ENCODE measurements around the gene PIM3. TPM values are rescaled to one million over a fixed set of nuclear protein-coding genes. Genes with fewer than 3 reads are reported as not detected.

PIM3 gene
- total and polyA plus RNA-seq, 2 of the 8 experiments (the other 6 are each of a cell fraction or from before 2014, with no cell fraction given), result 22.6 to 30.0 TPM

- Histone ChIP-seq H2AK5ac (ENCODE audit: low read depth, low read length) (0 out of 2 replicates have a peak overlapping the region, but pooled peaks have one; percentile 53), H3K36me3 (ENCODE audit: control insufficient read depth in 2 of 4, insufficient read depth in 4 of 4, low read length in 3 of 4) (no peaks in the 10 kb centered on the region), H4K5ac (ENCODE audit: insufficient read length, low read depth, low read length) (no peak overlapping the region), H2BK120ac (replicated peaks; ENCODE audit: low read depth, low read length) (no peak overlapping the region), H4K91ac (replicated peaks; ENCODE audit: insufficient read length, low read length) (no peak overlapping the region), H3K4me3 (ENCODE audit: extremely low read depth in 1 of 4, insufficient read depth in 2 of 4, low read depth in 3 of 4, low read length in 4 of 4) (no peak overlapping the region), H4K8ac (ENCODE audit: extremely low read depth, insufficient read depth, low read length) (peak overlapping the region; percentile 1; the same call in 1 of the 2 replicates), H2BK20ac (ENCODE audit: low read length) (no peak overlapping the region), H3K27me3 (replicated peaks in 1 of 4; ENCODE audit: control insufficient read depth in 3 of 4, extremely low read depth in 1 of 4, insufficient read depth in 3 of 4, low read length in 3 of 4) (peaks cover 3 to 10% (median 4%) of the 10 kb centered on the region in 4 experiments; a peak in 6 of 7 replicates), H3K4me2 (ENCODE audit: insufficient read depth in 1 of 2, low read depth in 2 of 2, low read length in 2 of 2) (no peak overlapping the region), H3K27ac (ENCODE audit: low read depth, low read length) (no peak overlapping the region), H2BK12ac (ENCODE audit: low read depth, low read length) (no peak overlapping the region), H3K9me3 (ENCODE audit: insufficient read depth in 2 of 2, low read depth in 1 of 2, low read length in 1 of 2) (peaks cover 0 to 10% of the 10 kb centered on the region in 2 experiments; a peak in 1 of 4 replicates), H3K79me2 (ENCODE audit: control insufficient read depth in 1 of 2, insufficient read depth in 2 of 2, low read length in 2 of 2) (no peaks in the 10 kb centered on the region), H3K4me1 (replicated peaks in 1 of 4; ENCODE audit: control insufficient read depth in 3 of 4, insufficient read depth in 4 of 4, low read length in 3 of 4) (peaks cover 0 to 14% (median 6%) of the 10 kb centered on the region in 4 experiments; a peak in 4 of 7 replicates), H3K79me1 (ENCODE audit: low read depth, low read length) (no peaks in the 10 kb centered on the region), H3K56ac (replicated peaks; ENCODE audit: insufficient read length, low read depth, low read length) (no peak overlapping the region), H3K4ac (replicated peaks; ENCODE audit: insufficient read length, low read depth, low read length) (no peak overlapping the region), H2BK15ac (ENCODE audit: low read length) (no peak overlapping the region), H2AFZ (ENCODE audit: low read length) (no peak overlapping the region), H3K14ac (ENCODE audit: insufficient read length) (no peak overlapping the region), H3K9ac (replicated peaks in 1 of 4; ENCODE audit: extremely low read depth in 1 of 4, low read depth in 3 of 4, low read length in 3 of 4) (no peak overlapping the region), H3K23me2 (ENCODE audit: low read depth, low read length) (peaks cover 13% of the 10 kb centered on the region), H2BK5ac (ENCODE audit: low read depth, low read length) (no peak overlapping the region), H3K23ac (ENCODE audit: insufficient read length) (no peak overlapping the region), H3K18ac (ENCODE audit: extremely low read depth, low read length) (no peak overlapping the region), H4K20me1 (replicated peaks in 1 of 2; ENCODE audit: control insufficient read depth in 1 of 2, insufficient read depth in 2 of 2, low read length in 2 of 2) (peaks cover 2 to 8% of the 10 kb centered on the region in 2 experiments)
- FAIRE-seq (no peak), DNase-seq (ENCODE audit: low read depth in 1 of 2, low spot score in 2 of 2) (no peak)
- 80% methylated on average over 3 of the region's 3 CpGs; no CpG with 5 or more reads in 1 of the 2 experiments for WGBS, 2 experiments (ENCODE audit: extremely low coverage in 1 of 2, insufficient coverage in 1 of 2, insufficient read length in 1 of 2, insufficient replicate concordance in 2 of 2, low coverage in 1 of 2, low lambda C conversion rate in 2 of 2, missing lambda C conversion rate in 1 of 2)
- POLR2A ChIA-PET (ENCODE audit: partially characterized antibody), result no interaction called here
- CTCF ChIA-PET (ENCODE audit: partially characterized antibody), result interaction anchor here (1.0 to 5.2 kb wide), 11 partner anchors 9 to 227 kb away, joined by 3 to 83 read pairs (median 11); no protein-coding TSS in a partner anchor
- TF ChIP-seq, protein P1, sequence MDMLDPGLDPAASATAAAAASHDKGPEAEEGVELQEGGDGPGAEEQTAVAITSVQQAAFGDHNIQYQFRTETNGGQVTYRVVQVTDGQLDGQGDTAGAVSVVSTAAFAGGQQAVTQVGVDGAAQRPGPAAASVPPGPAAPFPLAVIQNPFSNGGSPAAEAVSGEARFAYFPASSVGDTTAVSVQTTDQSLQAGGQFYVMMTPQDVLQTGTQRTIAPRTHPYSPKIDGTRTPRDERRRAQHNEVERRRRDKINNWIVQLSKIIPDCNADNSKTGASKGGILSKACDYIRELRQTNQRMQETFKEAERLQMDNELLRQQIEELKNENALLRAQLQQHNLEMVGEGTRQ (IDR thresholded peaks at IDR 0.05; ENCODE audit: low read length), result no peak
- TF ChIP-seq NRF1 (IDR thresholded peaks at IDR 0.05; ENCODE audit: low read depth, low read length) (no peak), GABPA (IDR thresholded peaks at IDR 0.05; ENCODE audit: borderline replicate concordance, insufficient read depth, low read length) (no peak), RBBP5 (IDR thresholded peaks at IDR 0.05; ENCODE audit: borderline replicate concordance, low read depth, low read length) (no peak), TAF7 (optimal IDR thresholded peaks at IDR 0.05; ENCODE audit: borderline replicate concordance, low read depth, low read length) (no peak), BCL11A (IDR thresholded peaks at IDR 0.05; ENCODE audit: low read depth in 2 of 2, low read length in 2 of 2) (no peak), RFX5 (IDR thresholded peaks at IDR 0.05; ENCODE audit: borderline replicate concordance, low read depth, low read length) (no peak), ZNF274 (IDR thresholded peaks at IDR 0.05; ENCODE audit: borderline replicate concordance, extremely low read depth, low read length) (no peak), CTBP2 (IDR thresholded peaks at IDR 0.05; ENCODE audit: borderline replicate concordance, insufficient read depth, insufficient read length, low read length) (no peak), SIRT6 (IDR thresholded peaks at IDR 0.05; ENCODE audit: low read length) (no peak), CHD2 (IDR thresholded peaks at IDR 0.05; ENCODE audit: low read length) (no peak)
- TF ChIP-seq, protein P2, sequence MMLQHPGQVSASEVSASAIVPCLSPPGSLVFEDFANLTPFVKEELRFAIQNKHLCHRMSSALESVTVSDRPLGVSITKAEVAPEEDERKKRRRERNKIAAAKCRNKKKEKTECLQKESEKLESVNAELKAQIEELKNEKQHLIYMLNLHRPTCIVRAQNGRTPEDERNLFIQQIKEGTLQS (IDR thresholded peaks at IDR 0.05; ENCODE audit: insufficient read depth, low read depth, low read length), result no peak
These were observed 34.4 kb downstream of the PIM3 start for GRCh38 chr22:49995041-49995360.

Measured in H1 (cell line).